Uterus (tissue), 4 donors: ENCODE measurements around the gene IGFN1. TPM values are rescaled to one million over a fixed set of nuclear protein-coding genes. Genes with fewer than 3 reads are reported as not detected.

Experiments
- DNase-seq, 2 donors: peaks; one replicate each; pipeline ENCODE4 v3.0.0-alpha.2; 2019 to 2020
- H3K27ac ChIP-seq, 2 donors: fragments of 200-600 bp; sonication (generic); 1 replicate in 1 of 2; 2 replicates in 1 of 2; pipeline ENCODE4 v1.5.1; 2016 to 2018
- H3K27me3 ChIP-seq, 2 donors: fragments of 200-600 bp; sonication (generic); one replicate each; pipeline ENCODE4 v1.5.1; 2018 to 2019; ENCODE audit warnings: control low read depth in 1 of 2
- H3K36me3 ChIP-seq, 2 donors: fragments of 200-600 bp; sonication (generic); one replicate each; pipeline ENCODE4 v1.5.1; 2019; ENCODE audit warnings: control low read depth in 1 of 2
- H3K4me1 ChIP-seq, 2 donors: fragments of 200-600 bp; sonication (generic); one replicate each; pipeline ENCODE4 v1.5.1; 2018 to 2019; ENCODE audit warnings: control low read depth in 1 of 2
- H3K4me3 ChIP-seq, 2 donors: fragments of 200-600 bp; sonication (generic); 1 replicate in 1 of 2; 2 replicates in 1 of 2; pipeline ENCODE4 v1.5.1; 2018 to 2019; ENCODE audit warnings: mild to moderate bottlenecking in 1 of 2
- H3K9me3 ChIP-seq, 2 donors: fragments of 200-600 bp; sonication (generic); one replicate each; pipeline ENCODE4 v1.5.1; 2019; ENCODE audit warnings: control low read depth in 1 of 2
- CTCF ChIP-seq, 4 experiments: fragments of 200-600 bp in 2 of 4; fragments of 450-650 bp in 2 of 4; sonication (generic) in 2 of 4; IDR thresholded peaks; one replicate each; pipeline ENCODE4 v1.5.1; 2016 to 2019; ENCODE audit warnings: antibody characterized with exemption in 4 of 4, mild to moderate bottlenecking in 2 of 4, moderate library complexity in 1 of 4
- POLR2A ChIP-seq, 2 donors: fragments of 450-650 bp; IDR thresholded peaks; one replicate each; pipeline ENCODE4 v1.6.1; 2016; ENCODE audit warnings: antibody characterized with exemption in 2 of 2, mild to moderate bottlenecking in 1 of 2, moderate library complexity in 1 of 2
- intact Hi-C: fragments of 100-400 bp; cut with DNase I; formaldehyde crosslinking; loops from one replicate; pipeline ENCODE4 v1.15.1; 2023; ENCODE audit warnings: low total_unique reads
- total RNA-seq, 4 donors: library from RNA; depleted of rRNA in 3 of 4; stranded (reverse); fragments of >200 nt in 3 of 4; gene quantifications; one replicate each; pipeline versions ENCODE4 v1.1.0 to v1.2.4, GENCODE V29; 2014 to 2023
- donor health status: DM: yes; HTN: yes; CAD: no.

The IGFN1 gene
- total RNA-seq, 4 donors from 2014 or later, result 0.51 to 5.4 (median 2.1) TPM; not detected in 1

DNA sequence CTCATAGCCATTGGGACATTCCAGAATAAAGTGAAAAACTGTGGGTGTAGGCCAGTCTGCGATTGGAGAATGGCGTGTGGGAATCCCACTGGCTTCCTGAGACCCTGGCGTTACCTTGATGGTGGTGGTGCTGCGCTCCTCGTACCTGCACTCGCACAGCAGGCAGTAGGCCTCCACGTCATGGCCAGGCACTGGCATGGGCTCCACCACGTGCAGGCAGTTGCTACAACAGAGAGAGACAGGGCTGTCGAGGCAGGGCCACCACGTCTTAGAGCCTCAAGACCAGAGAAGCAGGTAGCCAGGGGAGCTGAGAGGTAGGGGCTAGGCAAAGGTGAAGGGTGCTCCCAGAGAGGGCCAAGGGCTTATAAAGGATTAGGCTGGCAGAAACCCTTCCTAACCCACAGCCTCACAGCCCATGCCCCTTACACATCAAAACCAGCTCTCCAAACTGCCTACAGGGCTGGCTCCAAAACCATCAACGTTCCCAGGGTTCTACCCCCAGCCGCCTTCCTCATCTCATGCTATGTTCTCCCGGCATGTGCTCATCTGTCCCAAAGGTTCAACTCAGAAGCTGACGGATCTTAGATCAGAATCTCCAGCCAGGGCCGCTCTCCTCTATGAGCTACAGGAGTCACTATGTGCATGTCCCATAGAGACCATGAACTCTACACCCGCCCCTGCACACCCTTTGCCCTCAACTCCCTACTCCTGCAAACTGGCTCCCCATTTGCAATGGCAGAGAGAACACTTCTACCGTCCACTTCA lies 43.8 kb upstream of the IGFN1 start:
- H3K4me1 ChIP-seq, result no peaks in the 10 kb centered on the region
- H3K4me3 ChIP-seq, result no peak overlapping the region
- no peak for DNase-seq
- no peaks in the 10 kb centered on the region for H3K9me3 ChIP-seq
- H3K27ac ChIP-seq, result no peak overlapping the region
- intact Hi-C loops, result no loop called here
- TF ChIP-seq CTCF (IDR thresholded peaks at IDR 0.05) (no peak), POLR2A (IDR thresholded peaks at IDR 0.05) (no peak)
- no peaks in the 10 kb centered on the region for H3K27me3 ChIP-seq
- no peaks in the 10 kb centered on the region for H3K36me3 ChIP-seq

GRCh38 chr1:201147396-201148015 lies 43.1 kb upstream of the IGFN1 start:
- no peak overlapping the region for H3K27ac ChIP-seq
- H3K4me3 ChIP-seq, result no peak overlapping the region
- intact Hi-C loops, result no loop called here
- H3K4me1 ChIP-seq, result peaks cover 0 to under 1% of the 10 kb centered on the region in 2 donors
- DNase-seq, result no peak
- no peaks in the 10 kb centered on the region for H3K36me3 ChIP-seq
- TF ChIP-seq POLR2A (IDR thresholded peaks at IDR 0.05) (no peak), CTCF (IDR thresholded peaks at IDR 0.05) (no peak)
- no peaks in the 10 kb centered on the region for H3K27me3 ChIP-seq
- H3K9me3 ChIP-seq, result no peaks in the 10 kb centered on the region

DNA sequence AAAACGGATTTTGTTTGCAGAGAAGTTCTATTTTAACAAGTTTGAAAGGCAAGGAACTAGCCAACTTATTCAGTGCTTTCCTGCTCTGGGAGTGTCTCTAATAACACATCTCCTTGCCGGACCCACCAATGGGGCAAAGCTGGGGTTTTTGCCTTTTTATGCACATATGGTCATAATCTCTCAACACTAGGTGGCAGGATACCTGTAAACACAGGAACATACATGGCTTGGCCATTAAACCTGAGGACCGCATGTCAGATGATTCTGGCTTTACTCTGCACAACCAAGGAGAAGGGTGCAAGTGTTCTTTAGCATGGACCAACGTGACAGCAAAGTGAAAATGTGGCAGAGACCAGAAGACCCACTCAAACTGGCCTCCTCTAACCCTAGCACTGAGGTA lies 41.2 kb upstream of the IGFN1 start:
- H3K4me3 ChIP-seq, result no peak overlapping the region
- DNase-seq, result no peak
- H3K27me3 ChIP-seq, result no peaks in the 10 kb centered on the region
- TF ChIP-seq CTCF (IDR thresholded peaks at IDR 0.05) (peak in 2 of 4 experiments; percentile 18 to 19), POLR2A (IDR thresholded peaks at IDR 0.05) (no peak)
- H3K36me3 ChIP-seq, result no peaks in the 10 kb centered on the region
- H3K27ac ChIP-seq, result no peak overlapping the region
- intact Hi-C loops, result no loop called here
- peaks cover 0 to 7% of the 10 kb centered on the region in 2 donors for H3K4me1 ChIP-seq
- H3K9me3 ChIP-seq, result no peaks in the 10 kb centered on the region

GRCh38 chr1:201153474-201154388 lies 36.9 kb upstream of the IGFN1 start:
- no peak for DNase-seq
- H3K4me1 ChIP-seq, result peaks cover 0 to 7% of the 10 kb centered on the region in 2 donors
- TF ChIP-seq POLR2A (IDR thresholded peaks at IDR 0.05) (no peak), CTCF (IDR thresholded peaks at IDR 0.05) (no peak)
- peak overlapping the region; percentile 76 to 79 for H3K27ac ChIP-seq
- no peaks in the 10 kb centered on the region for H3K36me3 ChIP-seq
- H3K27me3 ChIP-seq, result no peaks in the 10 kb centered on the region
- intact Hi-C loops, result no loop called here
- H3K4me3 ChIP-seq, result peak overlapping the region; percentile 63 to 95
- no peaks in the 10 kb centered on the region for H3K9me3 ChIP-seq
